Measurements from ENCODE around the gene STPG3. TPM values are rescaled to one million over a fixed set of nuclear protein-coding genes. Genes with fewer than 3 reads are reported as not detected.

STPG3 gene
- total and polyA plus RNA-seq, 9 of the 15 experiments (the other 6 are each of a cell fraction or from before 2014, with no cell fraction given) = not detected

GRCh38 chr9:137294091-137294680 is 43.1 kb downstream of the STPG3 start:
- CTCF ChIA-PET (ENCODE audit: low intra/inter-chr PET ratio) = interaction anchor here (1.7 kb wide), 1 partner anchor 16 kb away, joined by 8 read pairs; the partner anchor contains the start of gene TOR4A
- H3K9me3 ChIP-seq (replicated peaks; ENCODE audit: control insufficient read depth, insufficient read depth, low read depth, low read length) = 0 out of 2 replicates have a peak, but pooled peaks cover 1% of the 10 kb centered on the region
- no TSS peak for BruUV-seq (replicated peaks)
- no peaks in the 10 kb centered on the region for H3K27me3 ChIP-seq (ENCODE audit: control insufficient read depth in 2 of 2, insufficient read depth in 2 of 2, low read length in 2 of 2)
- no peak overlapping the region for H3K9ac ChIP-seq (ENCODE audit: insufficient read depth in 1 of 2, low read depth in 2 of 2, low read length in 2 of 2)
- peaks cover 7% of the 10 kb centered on the region; the same call in 1 of the 3 replicates for H3K36me3 ChIP-seq (ENCODE audit: control insufficient read depth, insufficient read depth, low read length)
- peaks cover 10 to 47% of the 10 kb centered on the region in 2 experiments; a peak in 4 of 5 replicates for H3K4me1 ChIP-seq (replicated peaks in 1 of 2; ENCODE audit: control insufficient read depth in 2 of 2, insufficient read depth in 2 of 2, low read length in 2 of 2)
- H3K79me2 ChIP-seq (ENCODE audit: control insufficient read depth, insufficient read depth, low read length) = peaks cover 3% of the 10 kb centered on the region
- H4K20me1 ChIP-seq (replicated peaks; ENCODE audit: control insufficient read depth, insufficient read depth, low read length) = no peaks in the 10 kb centered on the region; the same call in none of the 2 replicates
- in situ Hi-C loops (cut with MboI) = loop anchor here (5.0 kb wide), 1 partner anchor 233 kb away; no protein-coding TSS in a partner anchor
- POLR2A ChIA-PET = interaction anchor here (0.7 kb wide), 1 partner anchor 243 kb away, joined by 3 read pairs; no protein-coding TSS in a partner anchor
- ATAC-seq (peak; percentile 81), FAIRE-seq (peak; percentile 95), DNase-seq (ENCODE audit: extremely low read depth in 1 of 4, low spot score in 3 of 4) (peak; percentile 62 to 82 (median 72))
- H3K4me2 ChIP-seq (ENCODE audit: insufficient read depth, low read length) = 0 out of 2 replicates have a peak overlapping the region, but pooled peaks have one; percentile 3
- peak overlapping the region; percentile 74 for H2AFZ ChIP-seq (ENCODE audit: low read depth, low read length)
- no peak overlapping the region for H3K27ac ChIP-seq (ENCODE audit: extremely low read depth, low read depth, low read length)
- intact Hi-C loops (cut with micrococcal nuclease) = no loop called here
- 42% methylated on average over 11 of the region's 11 CpGs for WGBS (ENCODE audit: insufficient coverage, low coverage, missing lambda C conversion rate)
- H3K9me1 ChIP-seq (ENCODE audit: control insufficient read depth, insufficient read depth, low read length) = no peaks in the 10 kb centered on the region
- H3K4me3 ChIP-seq = no peak overlapping the region
- TF ChIP-seq TFAP4 (CRISPR knock-in tag; IDR thresholded peaks at IDR 0.05; ENCODE audit: borderline replicate concordance) = peak; percentile 67; the same call in 1 of the 2 replicates
- peak in 1 of 2 experiments; percentile 55; a peak in 3 of 4 replicates for TF ChIP-seq KDM1A (IDR thresholded peaks at IDR 0.05)
- peak; percentile 82 for TF ChIP-seq USF2 (CRISPR knock-in tag; IDR thresholded peaks at IDR 0.05)
- peak in 1 of 2 experiments; percentile 94; a peak in 1 of 3 replicates for TF ChIP-seq CBX3 (IDR thresholded peaks at IDR 0.05; ENCODE audit: borderline replicate concordance in 1 of 2, low read length in 2 of 2)
- TF ChIP-seq, protein P1, sequence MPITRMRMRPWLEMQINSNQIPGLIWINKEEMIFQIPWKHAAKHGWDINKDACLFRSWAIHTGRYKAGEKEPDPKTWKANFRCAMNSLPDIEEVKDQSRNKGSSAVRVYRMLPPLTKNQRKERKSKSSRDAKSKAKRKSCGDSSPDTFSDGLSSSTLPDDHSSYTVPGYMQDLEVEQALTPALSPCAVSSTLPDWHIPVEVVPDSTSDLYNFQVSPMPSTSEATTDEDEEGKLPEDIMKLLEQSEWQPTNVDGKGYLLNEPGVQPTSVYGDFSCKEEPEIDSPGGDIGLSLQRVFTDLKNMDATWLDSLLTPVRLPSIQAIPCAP (CRISPR knock-in tag; IDR thresholded peaks at IDR 0.05; ENCODE audit: borderline replicate concordance) = no peak
- TF ChIP-seq, protein P2, sequence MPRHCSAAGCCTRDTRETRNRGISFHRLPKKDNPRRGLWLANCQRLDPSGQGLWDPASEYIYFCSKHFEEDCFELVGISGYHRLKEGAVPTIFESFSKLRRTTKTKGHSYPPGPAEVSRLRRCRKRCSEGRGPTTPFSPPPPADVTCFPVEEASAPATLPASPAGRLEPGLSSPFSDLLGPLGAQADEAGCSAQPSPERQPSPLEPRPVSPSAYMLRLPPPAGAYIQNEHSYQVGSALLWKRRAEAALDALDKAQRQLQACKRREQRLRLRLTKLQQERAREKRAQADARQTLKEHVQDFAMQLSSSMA (CRISPR knock-in tag; IDR thresholded peaks at IDR 0.05) = no peak
- TF ChIP-seq FOXA1 (IDR thresholded peaks at IDR 0.05; ENCODE audit: borderline replicate concordance) = no peak
- no peak for TF ChIP-seq STAT6 (CRISPR knock-in tag; IDR thresholded peaks at IDR 0.05)
- no peak for TF ChIP-seq KHSRP (IDR thresholded peaks at IDR 0.05)
- 0 out of 2 replicates have a peak, but pooled peaks have one; percentile 33 for TF ChIP-seq CBX5 (IDR thresholded peaks at IDR 0.05; ENCODE audit: borderline replicate concordance, low read depth)
- peak; percentile 85 for TF ChIP-seq USF1 (CRISPR knock-in tag; IDR thresholded peaks at IDR 0.05)
- TF ChIP-seq MTA2 (IDR thresholded peaks at IDR 0.05; ENCODE audit: low read depth) = no peak
